HG03469 (cell line): ENCODE results near the gene CHMP2B.
"Not testable (repeated sequence)": the region's sequence is repeated elsewhere in the genome, so short reads cannot be mapped to it uniquely, and the experiment has no call there.

ENCODE experiments used
- ATAC-seq: cut with Tn5 transposase; IDR thresholded peaks from one replicate; pipeline ENCODE4 v1.9.1; 2021; ENCODE audit warnings: mild to moderate bottlenecking, moderate library complexity, moderate number of reproducible peaks; ENCODE audit not compliant: unreplicated experiment

Gene CHMP2B

DNA sequence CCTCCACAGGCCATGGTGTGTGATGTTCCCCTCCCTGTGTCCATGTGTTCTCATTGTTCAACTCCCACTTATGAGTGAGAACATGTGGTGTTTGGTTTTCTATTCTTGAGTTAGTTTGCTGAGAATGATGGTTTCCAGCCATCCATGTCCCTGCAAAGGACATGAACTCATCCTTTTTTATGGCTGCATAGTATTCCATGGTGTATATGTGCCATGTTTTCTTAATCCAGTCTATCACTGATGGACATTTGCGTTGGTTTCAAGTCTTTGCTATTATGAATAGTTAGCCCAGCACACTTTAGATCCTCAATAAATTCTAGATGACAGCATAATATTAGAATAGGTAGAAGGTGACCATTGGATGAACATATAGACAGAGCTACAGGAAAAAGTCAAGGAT is 77.9 kb downstream of the CHMP2B start:
- ATAC-seq: not testable (repeated sequence)
